SU-DHL-6 (cell line): ENCODE data around the gene SEC61A2.

Source experiments
- H2AFZ ChIP-seq: fragments of 200-600 bp; sonication (generic); 2 replicates; pipeline ENCODE4 v1.6.1; 2014; ENCODE audit warnings: low read depth, mild to moderate bottlenecking, moderate library complexity, mixed read lengths, antibody characterized with exemption, low read length; ENCODE audit not compliant: severe bottlenecking
- H3F3A ChIP-seq: fragments of 200-600 bp; shearing (Covaris generic); 2 replicates; pipeline ENCODE4 v1.6.0; 2016; ENCODE audit warnings: antibody characterized with exemption, mild to moderate bottlenecking; ENCODE audit not compliant: insufficient read depth
- H3K27ac ChIP-seq: fragments of 200-600 bp; sonication (generic); 2 replicates; pipeline ENCODE4 v1.5.1; 2016; ENCODE audit warnings: low read depth, mild to moderate bottlenecking, low read length, moderate library complexity, mixed read lengths
- H3K27me3 ChIP-seq: fragments of 200-600 bp; sonication (generic), shearing (Covaris generic); 2 replicates; pipeline ENCODE4 v1.6.0; 2014; ENCODE audit warnings: mild to moderate bottlenecking, low read length
- H3K36me3 ChIP-seq: fragments of 200-600 bp; sonication (generic); 2 replicates; pipeline ENCODE4 v1.6.1; 2014; ENCODE audit warnings: mild to moderate bottlenecking, low read length, mixed read lengths
- H3K4me2 ChIP-seq: fragments of 300-600, 200-600 bp; shearing (Covaris generic), sonication (generic); 2 replicates; pipeline ENCODE4 v1.6.0; 2014; ENCODE audit warnings: low read length, low read depth, mild to moderate bottlenecking; ENCODE audit not compliant: poor library complexity, severe bottlenecking
- H3K4me3 ChIP-seq: fragments of 200-600 bp; sonication (generic); 2 replicates; pipeline ENCODE4 v1.5.1; 2014; ENCODE audit warnings: antibody characterized with exemption, low read length, mild to moderate bottlenecking, mixed read lengths; ENCODE audit not compliant: insufficient read depth, poor library complexity, severe bottlenecking
- H3K79me2 ChIP-seq: fragments of 200-600 bp; sonication (generic); 2 replicates; pipeline ENCODE4 v1.6.1; 2014; ENCODE audit warnings: mild to moderate bottlenecking, low read length, moderate library complexity; ENCODE audit not compliant: insufficient read depth
- H3K9ac ChIP-seq: fragments of 200-600 bp; sonication (generic); 2 replicates; pipeline ENCODE4 v1.7.0; 2014; ENCODE audit warnings: mild to moderate bottlenecking, low read length
- H3K9me2 ChIP-seq: fragments of 200-600 bp; sonication (generic); replicated peaks from 2 replicates; pipeline ENCODE4 v1.6.1; 2014; ENCODE audit warnings: low read length; ENCODE audit not compliant: insufficient read depth
- H3K9me3 ChIP-seq: fragments of 200-600 bp; sonication (generic); 2 replicates; pipeline ENCODE4 v1.6.1; 2014; ENCODE audit warnings: low read length, mixed read lengths; ENCODE audit not compliant: insufficient read depth
- H4K20me1 ChIP-seq: fragments of 200-600 bp; sonication (generic); 2 replicates; pipeline ENCODE4 v1.6.1; 2014; ENCODE audit warnings: low read depth, mild to moderate bottlenecking, antibody characterized with exemption, low read length, moderate library complexity, mixed read lengths
- CTCF ChIP-seq: fragments of 200-600 bp; sonication (generic); IDR thresholded peaks from one replicate; pipeline ENCODE4 v1.5.1; 2017; ENCODE audit warnings: antibody characterized with exemption, mild to moderate bottlenecking, low read length, moderate library complexity; ENCODE audit not compliant: insufficient read depth, poor library complexity, severe bottlenecking
- EZH2phosphoT487 ChIP-seq: fragments of 200-600 bp; sonication (generic), shearing (Covaris generic); conservative IDR thresholded peaks from 2 replicates; pipeline ENCODE4 v1.6.1; 2018; ENCODE audit warnings: mild to moderate bottlenecking, antibody characterized with exemption, low read length, moderate library complexity, mixed read lengths

The SEC61A2 gene

GRCh38 chr10:12180221-12180974 lies 50.9 kb downstream of the SEC61A2 start:
- Histone ChIP-seq H3F3A (no peaks in the 10 kb centered on the region), H3K27me3 (no peaks in the 10 kb centered on the region), H2AFZ (no peak overlapping the region), H3K9me2 (no peaks in the 10 kb centered on the region), H3K4me2 (no peak overlapping the region), H4K20me1 (no peaks in the 10 kb centered on the region), H3K9ac (no peak overlapping the region), H3K36me3 (peaks cover 13% of the 10 kb centered on the region), H3K27ac (no peak overlapping the region), H3K4me3 (no peak overlapping the region), H3K9me3 (no peaks in the 10 kb centered on the region), H3K79me2 (no peaks in the 10 kb centered on the region)
- TF ChIP-seq EZH2phosphoT487 (no peak), CTCF (no peak)

GRCh38 chr10:12181065-12181775 lies 51.7 kb downstream of the SEC61A2 start:
- H3K4me2 ChIP-seq = no peak overlapping the region

GRCh38 chr10:12184165-12184564 lies 54.7 kb downstream of the SEC61A2 start:
- Histone ChIP-seq H4K20me1 (no peaks in the 10 kb centered on the region), H3K27me3 (no peaks in the 10 kb centered on the region), H3K79me2 (peaks cover 23% of the 10 kb centered on the region), H3K27ac (no peak overlapping the region), H3F3A (no peaks in the 10 kb centered on the region; the same call in 1 of the 2 replicates), H2AFZ (no peak overlapping the region), H3K9ac (no peak overlapping the region), H3K9me2 (no peaks in the 10 kb centered on the region), H3K4me2 (no peak overlapping the region), H3K9me3 (no peaks in the 10 kb centered on the region), H3K36me3 (peaks cover 13% of the 10 kb centered on the region), H3K4me3 (no peak overlapping the region)
- no peak for TF ChIP-seq EZH2phosphoT487
- TF ChIP-seq CTCF = no peak

More at GRCh38 chr10:12181065-12181775, 51.7 kb downstream of the SEC61A2 start:
- Histone ChIP-seq H3K36me3 (peaks cover 13% of the 10 kb centered on the region), H4K20me1 (no peaks in the 10 kb centered on the region), H3K79me2 (no peaks in the 10 kb centered on the region), H3K4me3 (no peak overlapping the region), H2AFZ (no peak overlapping the region), H3K9me2 (no peaks in the 10 kb centered on the region), H3K9ac (no peak overlapping the region), H3K27me3 (no peaks in the 10 kb centered on the region), H3K9me3 (no peaks in the 10 kb centered on the region), H3K27ac (no peak overlapping the region), H3F3A (no peaks in the 10 kb centered on the region; the same call in 1 of the 2 replicates)
- no peak for TF ChIP-seq CTCF
- TF ChIP-seq EZH2phosphoT487 = no peak
